ENCODE results near the gene EXOSC1.

DNA sequence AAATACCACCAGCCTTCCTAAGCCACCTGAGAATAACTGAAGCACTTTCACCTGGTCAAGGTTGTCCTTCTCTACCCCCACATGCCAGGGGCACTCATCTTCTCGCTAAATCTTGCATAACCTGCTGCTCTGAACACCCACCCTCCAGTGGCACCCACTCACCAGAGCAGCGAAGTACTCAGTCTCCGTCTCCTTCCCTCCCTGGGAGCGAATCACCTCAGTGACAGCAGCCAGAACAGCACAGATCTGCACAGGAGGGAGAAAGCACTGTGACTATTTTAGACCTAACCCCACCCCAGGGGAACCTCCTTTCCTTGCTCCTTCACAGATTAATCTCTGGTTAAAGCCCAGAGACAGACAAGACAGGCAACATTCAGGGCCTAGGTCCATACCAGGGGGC lies 49.8 kb downstream of the EXOSC1 start:
- TF ChIP-seq, protein P1, sequence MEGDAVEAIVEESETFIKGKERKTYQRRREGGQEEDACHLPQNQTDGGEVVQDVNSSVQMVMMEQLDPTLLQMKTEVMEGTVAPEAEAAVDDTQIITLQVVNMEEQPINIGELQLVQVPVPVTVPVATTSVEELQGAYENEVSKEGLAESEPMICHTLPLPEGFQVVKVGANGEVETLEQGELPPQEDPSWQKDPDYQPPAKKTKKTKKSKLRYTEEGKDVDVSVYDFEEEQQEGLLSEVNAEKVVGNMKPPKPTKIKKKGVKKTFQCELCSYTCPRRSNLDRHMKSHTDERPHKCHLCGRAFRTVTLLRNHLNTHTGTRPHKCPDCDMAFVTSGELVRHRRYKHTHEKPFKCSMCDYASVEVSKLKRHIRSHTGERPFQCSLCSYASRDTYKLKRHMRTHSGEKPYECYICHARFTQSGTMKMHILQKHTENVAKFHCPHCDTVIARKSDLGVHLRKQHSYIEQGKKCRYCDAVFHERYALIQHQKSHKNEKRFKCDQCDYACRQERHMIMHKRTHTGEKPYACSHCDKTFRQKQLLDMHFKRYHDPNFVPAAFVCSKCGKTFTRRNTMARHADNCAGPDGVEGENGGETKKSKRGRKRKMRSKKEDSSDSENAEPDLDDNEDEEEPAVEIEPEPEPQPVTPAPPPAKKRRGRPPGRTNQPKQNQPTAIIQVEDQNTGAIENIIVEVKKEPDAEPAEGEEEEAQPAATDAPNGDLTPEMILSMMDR (conservative IDR thresholded peaks at IDR 0.05): no peak
- no peak for TF ChIP-seq ZFX (IDR thresholded peaks at IDR 0.05)

Measured in C4-2B (cell line).